ENCODE measurements around the gene FLCN. TPM values are rescaled to one million over a fixed set of nuclear protein-coding genes. Genes with fewer than 3 reads are reported as not detected.

The FLCN gene
- polyA plus RNA-seq, 1 donor from 2014 or later, result 2.4 TPM

DNA sequence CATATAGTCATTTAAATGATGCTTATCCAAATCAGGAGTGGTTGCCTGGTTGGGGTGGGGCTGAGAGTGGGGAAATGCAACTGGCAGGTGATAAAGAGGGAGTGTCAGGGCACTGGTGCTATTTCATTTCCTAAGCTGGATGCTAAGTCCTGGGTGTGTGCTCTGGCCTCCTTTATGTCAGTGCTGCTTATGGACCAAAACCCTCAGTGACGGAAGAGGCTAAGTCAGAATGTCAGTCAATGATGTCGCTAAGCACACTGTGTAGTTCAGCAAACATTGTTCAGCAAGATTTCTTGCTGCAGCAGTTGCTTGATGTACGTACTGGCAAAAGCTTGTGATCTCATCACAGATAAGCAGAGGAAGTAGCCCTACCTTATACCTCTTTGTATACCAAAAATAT is 16.4 kb upstream of the FLCN start:
- no peak overlapping the region for H3K27ac Mint-ChIP-seq

DNA sequence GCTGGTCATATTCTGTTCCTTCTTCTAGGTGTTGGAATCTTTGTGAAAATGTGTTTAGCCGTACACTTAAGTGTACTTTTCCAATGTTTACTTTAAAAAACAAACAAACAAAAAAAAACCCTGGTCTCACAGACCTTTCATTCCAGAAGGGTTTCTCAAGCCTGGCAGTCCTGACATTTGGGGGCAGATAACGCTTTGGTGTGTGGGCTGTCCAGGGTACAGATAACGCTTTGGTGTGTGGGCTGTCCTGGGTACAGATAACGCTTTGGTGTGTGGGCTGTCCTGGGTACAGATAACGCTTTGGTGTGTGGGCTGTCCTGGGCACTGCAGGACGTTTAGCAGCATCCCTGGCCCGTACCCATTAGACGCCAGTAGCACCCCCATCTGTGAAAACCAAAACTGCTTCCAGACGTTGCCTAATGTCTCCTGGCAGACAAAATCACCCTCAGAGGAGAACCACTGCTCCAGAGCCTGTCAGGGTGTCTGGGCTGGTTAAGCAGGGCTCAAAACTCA is 15.2 kb upstream of the FLCN start:
- no peak overlapping the region for H3K27ac Mint-ChIP-seq
- peaks cover 3% of the 10 kb centered on the region for H3K36me3 Mint-ChIP-seq
- H3K27me3 Mint-ChIP-seq, result no peaks in the 10 kb centered on the region
- H3K4me3 Mint-ChIP-seq, result no peak overlapping the region
- no peaks in the 10 kb centered on the region for H3K9me3 Mint-ChIP-seq
- H3K4me1 Mint-ChIP-seq, result no peaks in the 10 kb centered on the region

More for the DNA sequence above, 16.4 kb upstream of the FLCN start:
- H3K4me3 Mint-ChIP-seq, result no peak overlapping the region
- H3K36me3 Mint-ChIP-seq, result peaks cover 3% of the 10 kb centered on the region
- H3K9me3 Mint-ChIP-seq, result no peaks in the 10 kb centered on the region
- H3K27me3 Mint-ChIP-seq, result no peaks in the 10 kb centered on the region
- no peaks in the 10 kb centered on the region for H3K4me1 Mint-ChIP-seq

DNA sequence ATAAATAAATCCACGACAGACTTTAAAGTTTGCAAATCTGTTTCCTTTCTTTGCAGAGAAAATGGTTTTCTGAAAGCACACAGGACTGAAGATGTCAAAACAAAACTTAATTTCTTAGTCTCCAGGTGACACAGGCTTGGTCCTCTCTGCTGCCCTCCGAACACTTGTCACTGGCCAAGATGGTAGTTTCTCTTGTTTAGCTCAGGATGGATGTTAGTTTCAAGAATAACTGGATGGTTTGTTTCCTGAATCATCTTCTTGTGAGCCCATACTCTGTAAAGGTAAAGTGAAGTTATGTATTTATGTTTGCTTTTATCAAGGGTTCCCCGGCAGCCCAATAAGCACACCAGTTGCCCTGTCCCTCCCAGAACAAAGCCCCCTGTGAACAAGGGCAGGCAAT is 9.9 kb upstream of the FLCN start:
- Mint-ChIP-seq H3K4me1 (no peaks in the 10 kb centered on the region), H3K27ac (no peak overlapping the region), H3K4me3 (no peak overlapping the region), H3K27me3 (no peaks in the 10 kb centered on the region), H3K9me3 (no peaks in the 10 kb centered on the region), H3K36me3 (peaks cover 2% of the 10 kb centered on the region)

DNA sequence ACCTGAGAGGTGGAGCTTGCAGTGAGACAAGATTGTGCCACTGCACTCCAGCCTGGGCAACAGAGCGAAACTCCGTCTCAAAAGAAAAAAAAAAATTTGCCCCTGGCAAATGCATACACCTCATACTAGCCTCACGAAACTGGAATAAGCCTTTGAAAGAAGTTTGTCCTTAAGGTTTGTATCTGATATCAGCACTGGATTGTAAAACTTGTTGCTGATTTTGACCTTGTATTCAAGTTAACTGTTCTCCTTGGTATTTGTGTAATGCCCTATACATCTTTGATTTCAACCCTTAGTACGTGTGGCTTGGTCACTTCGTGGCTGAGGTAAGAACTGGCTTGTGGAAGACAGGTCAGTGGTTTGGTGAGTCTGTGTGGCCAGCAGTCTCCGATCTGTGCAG is 6.2 kb upstream of the FLCN start:
- no peaks in the 10 kb centered on the region for H3K4me1 Mint-ChIP-seq
- H3K27ac Mint-ChIP-seq, result peak overlapping the region in 1 of 3 donors; percentile 16
- H3K27me3 Mint-ChIP-seq, result no peaks in the 10 kb centered on the region
- H3K4me3 Mint-ChIP-seq, result no peak overlapping the region
- H3K9me3 Mint-ChIP-seq, result no peaks in the 10 kb centered on the region
- H3K36me3 Mint-ChIP-seq, result peaks cover 2% of the 10 kb centered on the region

DNA sequence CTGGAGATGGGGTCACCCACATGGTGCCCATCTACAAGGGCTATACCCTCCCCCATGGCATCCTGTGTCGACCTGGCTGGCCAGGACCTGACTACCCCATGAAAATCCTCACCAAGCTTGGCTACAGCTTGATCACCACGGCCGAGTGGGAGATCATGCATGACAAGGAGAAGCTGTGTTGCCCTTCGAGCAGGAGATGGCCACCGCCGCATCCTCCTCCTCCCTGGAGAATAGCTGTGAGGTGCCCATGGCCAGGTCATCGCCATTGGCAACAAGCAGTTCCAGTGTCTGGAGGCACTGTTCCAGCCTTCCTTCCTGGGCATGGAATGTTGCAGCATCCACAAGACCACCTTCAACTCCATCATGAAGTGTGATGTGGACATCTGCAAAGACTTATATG is 5.3 kb upstream of the FLCN start:
- no peaks in the 10 kb centered on the region for H3K27me3 Mint-ChIP-seq
- H3K27ac Mint-ChIP-seq, result no peak overlapping the region
- H3K4me1 Mint-ChIP-seq, result peaks cover 0 to 5% (median 2%) of the 10 kb centered on the region in 3 donors
- H3K9me3 Mint-ChIP-seq, result no peaks in the 10 kb centered on the region
- peak overlapping the region in 1 of 4 donors; percentile 53 for H3K4me3 Mint-ChIP-seq
- peaks cover 2% of the 10 kb centered on the region for H3K36me3 Mint-ChIP-seq

DNA sequence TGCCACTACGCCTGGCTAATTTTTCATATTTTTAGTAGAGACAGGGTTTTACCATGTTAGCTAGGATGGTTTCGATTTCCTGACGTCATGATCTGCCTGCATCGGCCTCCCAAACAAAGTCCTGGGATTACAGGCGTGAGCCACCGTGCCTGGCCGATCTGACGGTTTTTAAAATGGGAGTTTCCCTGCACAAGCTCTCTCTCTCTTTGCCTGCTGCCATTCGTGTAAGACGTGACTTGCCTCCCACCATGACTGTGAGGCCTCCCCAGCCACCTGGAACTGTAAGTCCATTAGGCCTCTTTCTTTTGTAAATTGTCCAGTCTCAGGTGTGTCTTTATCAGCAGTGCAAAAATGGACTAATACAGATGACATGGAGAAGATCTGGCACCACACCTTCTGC is 4.7 kb upstream of the FLCN start:
- Mint-ChIP-seq H3K27me3 (no peaks in the 10 kb centered on the region), H3K36me3 (no peaks in the 10 kb centered on the region), H3K4me3 (peak overlapping the region in 1 of 4 donors; percentile 53), H3K4me1 (peaks cover 0 to 8% (median 2%) of the 10 kb centered on the region in 3 donors), H3K9me3 (no peaks in the 10 kb centered on the region), H3K27ac (peak overlapping the region in 2 of 3 donors; percentile 25 to 50)

DNA sequence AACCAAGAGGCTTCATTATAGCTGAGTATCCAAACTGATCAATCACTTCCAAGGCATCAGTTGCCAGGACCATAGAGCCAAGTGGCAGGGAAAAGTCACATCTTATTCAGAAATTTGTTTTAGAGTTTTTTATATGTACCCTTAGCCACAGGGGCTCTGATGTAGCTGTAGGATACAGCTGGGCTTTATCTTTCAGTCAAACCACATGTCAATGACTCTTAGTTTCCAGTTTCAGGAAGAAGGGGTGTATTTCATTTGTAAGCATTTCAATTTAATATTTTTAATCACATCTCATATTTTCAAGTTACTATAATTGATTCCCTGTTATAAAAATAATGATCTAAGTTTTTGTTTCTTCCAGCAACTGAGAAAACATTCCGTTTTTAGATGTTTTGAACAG is 2.9 kb upstream of the FLCN start:
- no peaks in the 10 kb centered on the region for H3K27me3 Mint-ChIP-seq
- peak overlapping the region in 1 of 3 donors; percentile 78 for H3K27ac Mint-ChIP-seq
- no peaks in the 10 kb centered on the region for H3K36me3 Mint-ChIP-seq
- H3K4me1 Mint-ChIP-seq, result peaks cover 13 to 23% (median 14%) of the 10 kb centered on the region in 3 donors
- no peaks in the 10 kb centered on the region for H3K9me3 Mint-ChIP-seq
- H3K4me3 Mint-ChIP-seq, result peak overlapping the region in 1 of 4 donors; percentile 99

DNA sequence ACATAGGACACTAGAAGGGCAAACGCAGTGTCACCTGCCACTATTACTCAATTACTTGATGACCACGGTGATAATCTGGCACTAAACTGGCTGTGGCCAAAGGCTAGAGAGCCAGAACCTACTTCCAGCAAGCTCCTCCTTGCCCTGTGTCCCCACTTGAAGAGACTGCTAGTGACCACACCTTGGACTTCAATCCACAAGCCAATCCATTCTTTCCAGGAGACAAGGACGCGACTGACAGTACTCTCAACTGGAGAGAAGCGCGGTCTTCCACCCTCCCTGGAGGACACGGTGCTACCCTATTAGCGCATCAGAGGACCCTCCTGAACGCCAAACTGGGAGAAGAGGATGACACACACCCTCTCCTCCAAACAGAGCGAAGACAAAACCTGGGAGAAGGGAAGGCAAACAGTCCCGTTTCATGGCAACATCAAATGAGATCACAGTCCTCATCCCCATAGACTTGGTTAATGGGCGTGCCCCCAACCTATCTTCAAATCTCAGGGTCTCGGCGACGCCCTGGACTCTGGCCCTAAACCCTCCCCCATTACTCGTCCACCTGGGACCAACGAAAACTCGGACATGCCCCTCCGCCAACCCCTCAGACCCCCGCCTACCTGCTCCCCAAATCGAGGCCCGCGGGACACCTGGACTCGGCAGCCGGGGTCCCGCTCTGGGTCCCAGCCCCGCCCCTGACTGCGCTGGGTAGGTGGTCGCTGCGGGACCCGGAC is 508 bp downstream of the FLCN start:
- peaks cover 5% of the 10 kb centered on the region for H3K36me3 Mint-ChIP-seq
- peak overlapping the region; percentile 99 to 100 (median 100) for H3K27ac Mint-ChIP-seq
- H3K9me3 Mint-ChIP-seq, result no peaks in the 10 kb centered on the region
- H3K4me3 Mint-ChIP-seq, result peak overlapping the region; percentile 94 to 100 (median 97)
- H3K27me3 Mint-ChIP-seq, result no peaks in the 10 kb centered on the region
- H3K4me1 Mint-ChIP-seq, result peaks cover 13 to 23% (median 14%) of the 10 kb centered on the region in 3 donors

DNA sequence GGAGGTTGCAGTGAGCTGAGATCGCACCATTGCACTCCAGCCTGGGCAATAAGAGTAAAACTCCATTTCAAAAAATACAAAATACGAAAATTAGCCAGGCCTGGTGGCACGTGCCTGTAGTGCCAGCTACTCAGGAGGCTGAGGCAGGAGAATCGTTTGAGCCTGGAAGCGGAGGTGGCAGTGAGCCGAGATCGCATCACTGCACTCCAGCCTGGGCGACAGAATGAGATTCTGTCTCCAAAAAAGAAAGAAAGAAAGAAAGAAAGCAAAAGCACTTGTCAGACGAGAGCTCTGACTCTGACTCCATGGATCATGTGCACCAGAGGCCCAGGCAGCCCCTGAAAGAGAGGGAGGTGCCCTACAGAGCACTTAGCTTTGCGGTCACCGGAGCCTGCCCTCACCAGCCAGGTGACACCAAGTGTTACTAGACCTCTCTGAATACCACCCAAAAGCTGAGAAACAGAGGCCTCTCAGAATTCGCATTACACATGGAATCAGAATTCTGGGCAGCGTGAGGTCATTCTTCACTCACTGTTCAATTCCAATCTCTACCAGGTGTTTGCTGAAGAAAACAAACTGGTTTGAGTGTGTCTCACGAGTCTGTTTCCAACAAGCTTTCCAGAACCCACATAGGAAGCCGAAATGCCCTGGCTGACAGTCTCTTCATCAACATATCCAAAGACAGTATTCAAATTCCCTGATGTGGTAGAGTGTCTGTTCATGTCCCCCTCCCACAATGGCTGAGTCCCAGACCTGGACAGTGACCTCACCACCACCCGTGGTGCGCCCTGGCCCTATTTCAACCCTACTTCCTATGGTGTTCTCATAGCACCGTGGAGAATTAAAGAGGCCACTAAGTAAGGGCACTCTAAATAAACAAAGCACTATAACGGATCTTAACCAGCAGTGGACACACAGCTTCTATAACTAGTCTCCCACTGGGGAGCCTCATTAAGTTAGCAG is 1.5 kb downstream of the FLCN start:
- Mint-ChIP-seq H3K4me3 (peak overlapping the region; percentile 94 to 100 (median 97)), H3K27ac (peak overlapping the region; percentile 87 to 100 (median 100)), H3K4me1 (peaks cover 13 to 23% (median 14%) of the 10 kb centered on the region in 3 donors), H3K36me3 (peaks cover 5% of the 10 kb centered on the region), H3K27me3 (no peaks in the 10 kb centered on the region), H3K9me3 (no peaks in the 10 kb centered on the region)

DNA sequence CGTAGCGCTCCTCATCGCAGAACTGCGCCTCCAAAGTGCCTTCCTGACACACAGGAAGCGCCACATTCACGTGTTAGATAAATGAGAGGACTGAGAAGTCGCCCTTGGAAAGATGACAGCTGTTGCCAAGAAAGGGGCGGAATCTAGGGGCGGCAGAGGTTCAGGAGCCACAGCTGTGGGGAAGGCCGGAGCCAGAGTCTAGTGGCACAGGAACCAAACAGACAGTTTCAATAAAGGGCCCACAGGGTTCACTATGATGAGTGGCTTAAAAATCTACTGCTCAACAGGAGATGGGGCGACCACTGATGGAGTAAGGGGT is 4.7 kb downstream of the FLCN start:
- Mint-ChIP-seq H3K27me3 (no peaks in the 10 kb centered on the region), H3K27ac (peak overlapping the region in 1 of 3 donors; percentile 50), H3K36me3 (peaks cover 7% of the 10 kb centered on the region), H3K4me1 (peaks cover 15 to 22% (median 15%) of the 10 kb centered on the region in 3 donors), H3K9me3 (no peaks in the 10 kb centered on the region), H3K4me3 (peak overlapping the region in 1 of 4 donors; percentile 40)

DNA sequence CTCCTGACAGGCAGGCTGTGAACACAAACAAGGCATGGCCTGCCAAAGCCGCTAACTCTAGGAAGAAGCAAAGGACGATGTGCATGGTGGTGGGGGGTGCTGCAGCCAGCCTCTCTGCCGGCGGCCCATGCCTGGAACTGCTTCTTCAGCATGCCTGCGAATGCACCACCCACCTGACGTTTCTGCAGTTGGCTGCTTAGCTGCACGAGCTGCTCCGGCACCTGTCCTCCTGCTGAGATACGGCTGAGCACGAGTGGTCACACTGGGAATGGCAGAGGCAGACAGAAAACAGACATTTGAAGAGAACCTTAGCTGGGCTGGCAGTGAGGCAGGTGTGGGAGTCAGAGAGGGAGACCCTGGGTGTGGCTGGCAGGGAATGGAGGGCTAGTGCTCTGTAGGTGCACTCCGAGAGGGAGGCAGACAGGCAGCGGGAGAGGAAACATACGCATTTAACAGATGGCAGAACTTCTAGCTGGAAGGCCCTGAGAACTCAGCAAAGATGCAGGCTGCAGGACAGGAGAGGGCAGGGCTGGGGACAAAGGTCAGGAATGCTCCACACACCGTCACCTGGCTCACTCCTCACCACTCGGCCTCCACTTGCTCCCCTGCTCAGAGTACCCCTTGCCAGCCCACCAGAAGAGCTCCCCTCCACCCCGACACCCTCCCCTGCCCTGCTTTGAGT is 5.2 kb downstream of the FLCN start:
- H3K36me3 Mint-ChIP-seq, result peaks cover 7% of the 10 kb centered on the region
- no peaks in the 10 kb centered on the region for H3K27me3 Mint-ChIP-seq
- peaks cover 15 to 19% (median 15%) of the 10 kb centered on the region in 3 donors for H3K4me1 Mint-ChIP-seq
- H3K4me3 Mint-ChIP-seq, result peak overlapping the region in 1 of 4 donors; percentile 55
- peak overlapping the region in 1 of 3 donors; percentile 50 for H3K27ac Mint-ChIP-seq
- H3K9me3 Mint-ChIP-seq, result no peaks in the 10 kb centered on the region

DNA sequence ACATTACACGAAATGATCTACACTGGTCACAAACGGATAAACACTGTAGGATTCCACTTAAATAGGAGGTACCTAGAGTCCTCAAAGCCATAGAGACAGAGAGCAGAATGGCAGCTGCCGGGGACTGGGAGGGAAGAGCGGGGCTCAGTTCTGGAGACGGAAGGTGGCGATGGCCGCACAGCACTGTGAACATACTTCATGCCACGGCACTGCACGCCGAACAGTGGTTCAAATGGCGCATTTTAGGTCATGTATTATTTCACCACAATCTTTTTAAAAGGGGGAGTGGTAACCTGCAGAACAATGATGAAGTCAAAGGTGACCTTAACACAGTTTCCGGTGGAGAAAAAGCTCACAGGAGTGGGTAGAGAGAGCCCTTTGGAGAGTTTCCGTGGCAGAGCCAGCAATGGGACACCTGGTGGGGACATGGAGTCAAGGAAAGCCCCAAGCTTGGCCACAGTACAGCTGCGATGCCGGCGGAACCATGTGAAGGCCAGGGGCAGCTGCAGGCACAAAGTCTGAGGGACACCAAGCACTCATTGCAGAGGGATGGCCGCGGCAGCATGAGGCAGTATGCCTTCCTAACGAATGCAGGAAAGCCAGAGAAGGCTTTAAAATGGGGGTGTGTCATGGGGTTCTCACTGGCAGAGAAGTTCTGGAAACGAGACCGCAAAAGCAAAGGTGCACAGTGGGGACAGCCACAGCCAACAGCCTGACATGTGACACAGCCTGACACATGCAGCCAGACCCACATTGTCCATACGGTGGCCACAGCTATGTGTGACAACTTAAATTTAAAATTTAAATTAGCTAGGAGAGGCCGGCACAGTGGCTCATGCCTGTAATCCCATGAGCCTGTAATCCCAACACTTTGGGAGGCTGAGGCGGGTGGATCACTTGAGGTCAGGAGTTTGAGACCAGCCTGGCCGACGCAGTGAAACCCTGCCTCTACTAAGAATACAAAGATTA is 7.3 kb downstream of the FLCN start:
- Mint-ChIP-seq H3K27me3 (no peaks in the 10 kb centered on the region), H3K9me3 (no peaks in the 10 kb centered on the region)

DNA sequence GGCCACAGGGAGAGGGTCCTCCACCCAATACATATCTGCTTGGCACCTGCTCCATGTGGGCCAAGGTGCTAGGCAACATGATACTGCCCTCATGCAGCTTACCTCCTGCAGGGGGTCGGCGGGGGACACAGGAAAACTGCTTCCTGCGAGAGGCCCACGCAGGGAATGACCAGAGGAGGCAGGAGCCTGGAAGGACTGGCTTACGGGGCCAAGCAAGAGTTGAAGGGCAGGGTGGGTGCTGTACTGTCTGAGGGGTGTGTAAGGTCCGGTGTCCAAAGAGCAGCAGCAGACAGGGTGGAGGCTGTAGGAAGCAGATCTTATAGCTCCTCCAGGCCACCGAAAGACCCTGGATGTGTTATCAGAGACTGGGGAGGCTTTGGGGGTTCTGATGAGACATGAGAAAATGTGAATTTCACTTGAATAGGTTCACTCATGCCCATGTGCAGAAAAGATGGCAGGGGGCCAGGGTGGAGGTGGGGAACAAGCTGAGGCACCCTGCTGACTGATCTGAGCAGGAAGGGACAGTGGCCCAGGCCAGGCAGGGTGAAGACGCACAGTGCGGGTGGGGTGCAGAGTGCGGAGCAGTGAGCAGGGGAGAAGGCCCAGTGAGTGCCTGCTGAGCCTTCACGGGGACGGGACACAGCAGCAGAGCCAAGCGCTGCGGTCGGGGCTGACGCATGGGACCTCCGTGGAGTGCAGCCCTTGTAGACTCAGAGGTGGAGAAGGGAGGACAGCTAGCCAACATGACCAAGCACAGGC is 8.3 kb downstream of the FLCN start:
- H3K36me3 Mint-ChIP-seq, result peaks cover 13% of the 10 kb centered on the region
- H3K4me3 Mint-ChIP-seq, result no peak overlapping the region
- no peaks in the 10 kb centered on the region for H3K9me3 Mint-ChIP-seq
- no peaks in the 10 kb centered on the region for H3K27me3 Mint-ChIP-seq
- no peak overlapping the region for H3K27ac Mint-ChIP-seq
- peaks cover 1 to 5% (median 4%) of the 10 kb centered on the region in 3 donors for H3K4me1 Mint-ChIP-seq

More for the DNA sequence above, 7.3 kb downstream of the FLCN start:
- Mint-ChIP-seq H3K27ac (no peak overlapping the region), H3K4me3 (peak overlapping the region in 2 of 4 donors; percentile 34 to 54), H3K36me3 (peaks cover 13% of the 10 kb centered on the region), H3K4me1 (peaks cover 1 to 4% (median 3%) of the 10 kb centered on the region in 3 donors)

Measured in IgD-negative memory B cell (primary cell).